B cell (primary cell): Measurements from ENCODE around the gene TNFRSF1B. TPM values are rescaled to one million over a fixed set of nuclear protein-coding genes. Genes with fewer than 3 reads are reported as not detected.

Experiments
- ATAC-seq: fragments of 200-7000 bp; cut with Tn5 transposase; one replicate; pipeline ENCODE4 v1.10.0; 2021; ENCODE audit warnings: low read depth, mild to moderate bottlenecking, moderate number of reproducible peaks, moderate library complexity
- CTCF ChIA-PET: fragments of 350-600 bp; sonication (Branson Sonifier 250); formaldehyde crosslinking; loops from one replicate; lab custom pipeline; 2021; ENCODE audit warnings: antibody characterized with exemption, inconsistent platforms; lab: Charles Lee
- POLR2A ChIA-PET: fragments of 350-600 bp; sonication (Branson Sonifier 250); formaldehyde crosslinking; loops from one replicate; lab custom pipeline; 2021; ENCODE audit warnings: antibody characterized with exemption; lab: Charles Lee
- DNase-seq: peaks from one replicate; pipeline ENCODE4 v3.0.0; 2013
- H2AFZ ChIP-seq: 2 replicates; pipeline ENCODE4 v1.6.1; 2012; ENCODE audit warnings: mild to moderate bottlenecking, low read depth, low read length; ENCODE audit not compliant: insufficient read depth, poor library complexity, severe bottlenecking
- H3K27ac ChIP-seq, 2 donors: 1 replicate in 1 of 2; 2 replicates in 1 of 2; pipeline ENCODE4 v1.5.1; 2012 to 2013; ENCODE audit warnings: low read length in 2 of 2, mild to moderate bottlenecking in 2 of 2, moderate library complexity in 1 of 2
- H3K27me3 ChIP-seq, 4 experiments: fragments of 200-600 bp in 1 of 4; sonication (generic) in 1 of 4; replicated peaks in 1 of 4; 1 replicate in 2 of 4; 2 replicates in 2 of 4; pipeline versions ENCODE4 v1.6.1 to v1.7.0; 2013 to 2016; ENCODE audit warnings: low read length in 3 of 4, mild to moderate bottlenecking in 2 of 4, mixed read lengths in 1 of 4, moderate library complexity in 1 of 4; ENCODE audit not compliant: insufficient read depth in 4 of 4, control insufficient read depth in 3 of 4; ENCODE audit errors: control extremely low read depth in 1 of 4
- H3K36me3 ChIP-seq, 2 experiments: replicated peaks in 1 of 2; 1 replicate in 1 of 2; 2 replicates in 1 of 2; pipeline versions ENCODE4 v1.6.1 to v1.7.1; 2013; ENCODE audit warnings: low read length in 1 of 2; ENCODE audit not compliant: insufficient read depth in 2 of 2, control insufficient read depth in 1 of 2; ENCODE audit errors: control extremely low read depth in 1 of 2, extremely low read depth in 1 of 2
- H3K4me1 ChIP-seq, 2 donors: fragments of 200-600 bp in 1 of 2; sonication (generic) in 1 of 2; 1 replicate in 1 of 2; 2 replicates in 1 of 2; pipeline versions ENCODE4 v1.5.1 to v1.6.1; 2013 to 2017; ENCODE audit warnings: low read length in 2 of 2; ENCODE audit not compliant: control insufficient read depth in 2 of 2, insufficient read depth in 2 of 2
- H3K4me2 ChIP-seq: replicated peaks from 2 replicates; pipeline ENCODE3; 2012; ENCODE audit warnings: mild to moderate bottlenecking, low read depth, low read length; ENCODE audit not compliant: poor library complexity, severe bottlenecking
- H3K4me3 ChIP-seq, 5 experiments: fragments of 200-600 bp in 1 of 5; sonication (generic) in 1 of 5; 1 replicate in 3 of 5; 2 replicates in 2 of 5; pipeline versions ENCODE4 v1.5.1 to v1.7.0; 2011 to 2016; ENCODE audit warnings: low read length in 4 of 5, mild to moderate bottlenecking in 4 of 5, low read depth in 2 of 5, control low read depth in 1 of 5, moderate library complexity in 1 of 5; ENCODE audit not compliant: insufficient read depth in 1 of 5; ENCODE audit errors: control extremely low read depth in 1 of 5, extremely low read depth in 1 of 5
- H3K79me2 ChIP-seq: fragments of 200-600 bp; sonication (generic); one replicate; pipeline ENCODE4 v1.6.0; 2016; ENCODE audit warnings: low read length; ENCODE audit not compliant: control insufficient read depth, insufficient read depth
- H3K9ac ChIP-seq: fragments of 200-600 bp; sonication (generic); 2 replicates; pipeline ENCODE4 v1.6.1; 2017; ENCODE audit warnings: mild to moderate bottlenecking, low read length, moderate library complexity
- H3K9me3 ChIP-seq, 3 donors: one replicate each; pipeline versions ENCODE4 v1.6.1 to v1.7.1; 2013; ENCODE audit warnings: low read length in 2 of 3; ENCODE audit not compliant: control insufficient read depth in 2 of 3, insufficient read depth in 1 of 3; ENCODE audit errors: control extremely low read depth in 1 of 3
- H4K20me1 ChIP-seq: 2 replicates; pipeline ENCODE4 v1.6.0; 2012; ENCODE audit warnings: mild to moderate bottlenecking, low read length; ENCODE audit not compliant: insufficient read depth, control insufficient read depth, poor library complexity, severe bottlenecking
- H3K27ac Mint-ChIP-seq: one replicate; pipeline ENCODE4 v1.8.0; 2021; ENCODE audit warnings: mixed read lengths
- H3K27me3 Mint-ChIP-seq: one replicate; pipeline ENCODE4 v1.8.0; 2021; ENCODE audit warnings: mixed read lengths
- H3K4me1 Mint-ChIP-seq: one replicate; pipeline ENCODE4 v1.8.0; 2021; ENCODE audit warnings: mixed read lengths
- H3K4me3 Mint-ChIP-seq: one replicate; pipeline ENCODE4 v1.8.0; 2021; ENCODE audit warnings: mixed read lengths
- H3K9me3 Mint-ChIP-seq: one replicate; pipeline ENCODE4 v1.8.0; 2022; ENCODE audit warnings: mixed read lengths; ENCODE audit not compliant: insufficient read depth
- EZH2 ChIP-seq: IDR thresholded peaks from 2 replicates; pipeline ENCODE4 v1.6.1; 2012; ENCODE audit warnings: borderline replicate concordance, low read depth, mild to moderate bottlenecking, moderate library complexity, low read length; ENCODE audit not compliant: insufficient read depth, poor library complexity, severe bottlenecking
- WGBS: methylation state at CpG from one replicate; pipeline ENCODE4 v1.1.5; 2013; ENCODE audit warnings: missing lambda C conversion rate; ENCODE audit not compliant: insufficient coverage; 5-methylcytosine and 5-hydroxymethylcytosine counted together
- intact Hi-C: fragments of 100-400 bp; cut with micrococcal nuclease; formaldehyde crosslinking; loops from one replicate; pipeline ENCODE4 v1.10.0; 2022
- polyA plus RNA-seq: library from polyadenylated mRNA; depleted of rRNA; stranded (reverse); fragments of >200 nt; gene quantifications from 2 replicates; pipeline ENCODE4 v1.2.3, GENCODE V29; 2012
- total RNA-seq, 2 donors: library from RNA; stranded (reverse); fragments of 120-200 nt in 1 of 2; gene quantifications; 1 replicate in 1 of 2; 2 replicates in 1 of 2; pipeline versions ENCODE4 v1.2.3 to v1.2.4, GENCODE V29; 2013 to 2022
- TF ChIP-seq, protein P1 (sequence below): fragments of 200-600 bp; IDR thresholded peaks from one replicate; pipeline ENCODE4 v1.8.0; 2022; ENCODE audit warnings: antibody characterized with exemption, mild to moderate bottlenecking

TNFRSF1B gene
- total and polyA plus RNA-seq, 2 donors (not counting 1 experiment from before 2014, with no cell fraction given) = 37.7 to 99.4 TPM

DNA sequence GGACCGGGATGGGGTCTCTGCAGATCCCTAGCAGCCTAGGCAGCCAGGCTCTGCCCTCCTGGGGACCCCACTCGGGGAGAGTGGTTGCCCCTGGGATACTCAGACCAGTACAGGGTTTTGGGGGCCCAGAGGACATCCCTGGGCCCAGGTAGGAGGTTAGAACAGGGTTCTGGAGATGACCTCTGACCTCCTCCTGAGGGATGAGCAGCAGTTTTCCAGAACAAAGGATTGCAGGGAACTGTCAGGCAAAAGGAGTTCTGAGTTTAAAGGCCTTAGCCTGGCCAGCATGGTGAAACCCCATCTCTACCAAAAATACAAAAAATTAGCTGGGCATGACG lies 42.7 kb downstream of the TNFRSF1B start:
- CTCF ChIA-PET = interaction anchor here (0.7 to 17.5 kb wide), 19 partner anchors 9 to 411 kb away, joined by 3 to 685 read pairs (median 7); no protein-coding TSS in a partner anchor
- peaks cover 31 to 55% of the 10 kb centered on the region in 2 donors for H3K4me1 ChIP-seq
- H3K79me2 ChIP-seq = no peaks in the 10 kb centered on the region
- TF ChIP-seq EZH2 = no peak
- TF ChIP-seq, protein P1, sequence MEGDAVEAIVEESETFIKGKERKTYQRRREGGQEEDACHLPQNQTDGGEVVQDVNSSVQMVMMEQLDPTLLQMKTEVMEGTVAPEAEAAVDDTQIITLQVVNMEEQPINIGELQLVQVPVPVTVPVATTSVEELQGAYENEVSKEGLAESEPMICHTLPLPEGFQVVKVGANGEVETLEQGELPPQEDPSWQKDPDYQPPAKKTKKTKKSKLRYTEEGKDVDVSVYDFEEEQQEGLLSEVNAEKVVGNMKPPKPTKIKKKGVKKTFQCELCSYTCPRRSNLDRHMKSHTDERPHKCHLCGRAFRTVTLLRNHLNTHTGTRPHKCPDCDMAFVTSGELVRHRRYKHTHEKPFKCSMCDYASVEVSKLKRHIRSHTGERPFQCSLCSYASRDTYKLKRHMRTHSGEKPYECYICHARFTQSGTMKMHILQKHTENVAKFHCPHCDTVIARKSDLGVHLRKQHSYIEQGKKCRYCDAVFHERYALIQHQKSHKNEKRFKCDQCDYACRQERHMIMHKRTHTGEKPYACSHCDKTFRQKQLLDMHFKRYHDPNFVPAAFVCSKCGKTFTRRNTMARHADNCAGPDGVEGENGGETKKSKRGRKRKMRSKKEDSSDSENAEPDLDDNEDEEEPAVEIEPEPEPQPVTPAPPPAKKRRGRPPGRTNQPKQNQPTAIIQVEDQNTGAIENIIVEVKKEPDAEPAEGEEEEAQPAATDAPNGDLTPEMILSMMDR = no peak
- no peak for ATAC-seq
- no peak overlapping the region for H3K4me3 ChIP-seq
- no peaks in the 10 kb centered on the region for H3K27me3 ChIP-seq
- intact Hi-C loops = loop anchor here (1.0 to 2.0 kb wide), 4 partner anchors 21 to 85 kb away; partner anchors contain the start of genes TNFRSF1B and VPS13D
- peaks cover 57% of the 10 kb centered on the region for H3K4me1 Mint-ChIP-seq
- H3K9me3 Mint-ChIP-seq = no peaks in the 10 kb centered on the region
- DNase-seq = no peak
- POLR2A ChIA-PET = interaction anchor here (1.2 to 3.2 kb wide), 4 partner anchors 10 to 122 kb away, joined by 3 to 42 read pairs (median 4); no protein-coding TSS in a partner anchor
- H3K27ac Mint-ChIP-seq = peak overlapping the region; percentile 92
- H3K9me3 ChIP-seq = peaks cover 0 to 4% (median 0%) of the 10 kb centered on the region in 3 donors
- H3K4me2 ChIP-seq = peak overlapping the region; percentile 61
- peak overlapping the region; percentile 28 to 72 for H3K27ac ChIP-seq
- WGBS = 62% methylated on average over 3 of the region's 3 CpGs
- H3K36me3 ChIP-seq = peaks cover 0 to 18% of the 10 kb centered on the region in 2 experiments
- no peaks in the 10 kb centered on the region for H3K27me3 Mint-ChIP-seq
- H3K4me3 Mint-ChIP-seq = no peak overlapping the region
- no peak overlapping the region for H3K9ac ChIP-seq
- H2AFZ ChIP-seq = no peak overlapping the region
- no peaks in the 10 kb centered on the region for H4K20me1 ChIP-seq

DNA sequence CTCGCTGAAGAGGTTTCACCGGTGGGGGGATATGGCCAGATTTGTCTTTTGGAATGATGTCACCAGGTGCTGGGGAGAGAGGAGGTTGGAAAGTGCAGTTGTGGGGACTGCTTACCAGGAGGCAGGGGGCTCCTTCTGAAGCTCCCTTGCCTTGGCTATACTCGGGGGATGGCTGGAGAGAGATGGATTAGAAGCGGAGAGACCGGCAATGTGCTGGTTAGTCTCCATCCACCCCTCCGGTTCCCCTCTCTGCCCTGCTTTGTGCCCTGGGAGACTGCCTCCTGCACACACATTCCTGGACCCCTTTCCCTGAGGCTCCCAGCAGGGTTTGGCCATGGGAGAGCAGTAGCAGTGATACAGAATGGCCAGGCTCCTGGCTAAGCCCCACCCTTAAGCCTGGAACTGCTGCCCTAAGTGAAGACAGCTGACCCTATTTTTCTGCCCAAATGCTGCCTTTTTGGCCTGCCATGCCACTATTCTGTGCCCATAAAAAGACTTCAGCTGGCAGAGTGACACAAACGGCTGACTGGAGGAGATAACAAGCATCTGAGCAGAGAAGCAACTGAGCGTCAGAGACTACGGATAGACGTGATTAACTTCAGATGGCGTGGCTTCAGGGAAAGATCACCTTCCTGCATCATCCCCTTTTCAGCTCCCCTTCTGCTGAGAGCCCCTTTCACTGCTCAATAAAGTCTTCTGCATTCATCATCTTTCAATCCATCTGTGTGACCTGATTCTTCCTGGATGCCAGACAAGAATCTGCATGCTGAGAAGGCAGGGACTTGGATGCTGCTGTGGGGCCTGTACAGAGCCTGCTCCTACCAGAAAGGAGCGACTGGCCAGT lies 48.5 kb downstream of the TNFRSF1B start:
- H3K4me1 ChIP-seq = peaks cover 12 to 23% of the 10 kb centered on the region in 2 donors
- H3K27me3 Mint-ChIP-seq = peaks cover under 1% of the 10 kb centered on the region

More for the DNA sequence above, 48.5 kb downstream of the TNFRSF1B start:
- ChIA-PET POLR2A (no interaction called here), CTCF (interaction anchor here (1.1 to 4.6 kb wide), 3 partner anchors 33 to 307 kb away, joined by 3 to 45 read pairs (median 5); no protein-coding TSS in a partner anchor)
- Histone ChIP-seq H3K79me2 (no peaks in the 10 kb centered on the region), H2AFZ (no peak overlapping the region), H3K4me3 (no peak overlapping the region), H3K36me3 (no peaks in the 10 kb centered on the region), H4K20me1 (no peaks in the 10 kb centered on the region), H3K4me2 (no peak overlapping the region), H3K27ac (no peak overlapping the region), H3K9me3 (peaks cover 0 to 15% (median 0%) of the 10 kb centered on the region in 3 donors), H3K9ac (no peak overlapping the region), H3K27me3 (peaks cover 0 to 5% (median 0%) of the 10 kb centered on the region in 4 experiments)
- DNase-seq (no peak), ATAC-seq (no peak)
- 96% methylated on average over 12 of the region's 12 CpGs for WGBS
- Mint-ChIP-seq H3K9me3 (no peaks in the 10 kb centered on the region), H3K4me3 (no peak overlapping the region), H3K27ac (no peak overlapping the region), H3K4me1 (peaks cover 20% of the 10 kb centered on the region)
- intact Hi-C loops = no loop called here
- no peak for TF ChIP-seq EZH2
- TF ChIP-seq, protein P1 = no peak
